ENCODE measurements around the gene AOAH.
"Not testable (repeated sequence)": the region's sequence is repeated elsewhere in the genome, so short reads cannot be mapped to it uniquely, and the experiment has no call there.

Gene AOAH

DNA sequence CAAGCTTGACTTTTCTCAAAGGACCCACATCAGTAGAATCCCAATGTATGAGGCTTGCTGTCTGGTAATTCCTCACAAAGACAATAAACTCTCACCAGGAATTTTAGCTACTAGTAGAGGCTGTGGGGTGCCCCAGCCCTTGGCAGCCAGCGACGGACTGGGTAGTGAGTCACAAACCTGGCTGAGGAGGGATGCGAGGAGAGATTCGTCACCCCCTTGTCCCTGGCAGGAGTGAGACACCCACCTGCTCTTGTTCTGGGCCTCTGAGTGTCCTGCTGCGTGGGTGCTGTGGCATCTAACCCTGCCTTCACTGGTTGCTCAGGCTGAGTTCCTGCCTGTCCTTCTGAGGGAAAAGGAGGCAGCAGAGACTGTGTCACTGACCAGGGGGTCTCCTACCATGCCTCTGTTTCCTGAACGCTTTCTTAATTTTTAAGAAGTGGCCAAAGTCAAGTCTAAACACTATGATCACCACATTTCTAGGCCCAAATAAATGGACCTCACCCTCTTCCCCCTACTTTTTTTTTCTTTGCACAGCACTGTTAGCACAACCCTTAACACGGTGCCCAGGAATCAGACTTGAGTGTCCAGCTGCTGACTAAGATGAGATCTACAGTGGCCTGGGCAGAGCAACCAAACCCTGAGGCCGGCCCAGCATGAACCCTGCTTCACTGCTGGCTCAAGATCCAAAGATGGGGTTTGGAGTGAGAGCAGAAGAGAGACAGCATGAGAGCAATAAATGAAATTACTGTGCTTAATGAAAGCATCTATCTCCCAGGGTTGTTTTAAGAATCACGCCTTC lies 188.2 kb downstream of the AOAH start:
- no peak for DNase-seq

DNA sequence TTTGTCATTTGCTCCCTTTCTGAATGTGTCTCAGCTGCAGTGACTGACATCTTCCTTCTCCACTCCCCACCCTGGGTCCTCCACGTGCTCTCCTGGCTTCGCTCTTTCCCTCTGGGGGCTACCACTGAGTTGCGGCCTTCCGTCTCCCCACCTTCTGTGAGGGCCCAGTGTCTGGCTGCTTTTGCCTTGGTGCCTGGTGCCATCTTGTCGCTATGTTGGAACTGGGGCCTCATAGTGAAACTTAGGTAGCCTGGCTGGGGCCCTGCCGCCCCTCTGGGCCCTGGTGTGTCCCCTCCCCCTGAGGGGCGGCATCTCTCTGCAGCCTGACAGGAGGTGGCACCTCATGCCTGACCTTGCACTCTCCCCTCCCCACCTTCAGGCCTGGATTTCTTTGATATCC lies 190.6 kb downstream of the AOAH start:
- DNase-seq = no peak

DNA sequence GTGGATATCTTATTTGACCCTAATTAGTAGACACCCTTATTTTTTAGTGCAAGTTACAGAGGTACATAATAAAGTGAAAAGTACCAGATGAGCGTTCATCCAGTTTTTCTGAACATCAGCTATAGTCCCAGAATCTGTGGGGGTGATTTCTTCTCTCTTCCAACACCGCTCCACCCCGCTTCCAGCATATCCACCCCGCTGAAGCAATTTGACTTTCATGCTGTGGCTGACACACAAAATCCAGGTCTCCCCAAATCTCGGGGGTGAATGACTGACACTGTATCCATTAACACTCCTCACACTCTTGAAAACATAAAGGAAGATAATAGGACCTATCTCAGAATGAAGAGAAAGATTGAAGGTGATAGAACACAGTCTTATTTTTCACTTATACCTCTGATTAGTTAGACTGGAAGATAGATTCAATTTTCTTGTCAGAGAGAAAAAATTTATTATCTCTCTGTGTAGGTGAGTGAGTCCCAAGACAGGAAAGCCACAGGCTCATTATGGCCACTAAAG lies 191.3 kb downstream of the AOAH start:
- DNase-seq = no peak

- no peak for DNase-seq
Measured at GRCh38 chr7:36531951-36532350, 192.3 kb downstream of the AOAH start.

DNA sequence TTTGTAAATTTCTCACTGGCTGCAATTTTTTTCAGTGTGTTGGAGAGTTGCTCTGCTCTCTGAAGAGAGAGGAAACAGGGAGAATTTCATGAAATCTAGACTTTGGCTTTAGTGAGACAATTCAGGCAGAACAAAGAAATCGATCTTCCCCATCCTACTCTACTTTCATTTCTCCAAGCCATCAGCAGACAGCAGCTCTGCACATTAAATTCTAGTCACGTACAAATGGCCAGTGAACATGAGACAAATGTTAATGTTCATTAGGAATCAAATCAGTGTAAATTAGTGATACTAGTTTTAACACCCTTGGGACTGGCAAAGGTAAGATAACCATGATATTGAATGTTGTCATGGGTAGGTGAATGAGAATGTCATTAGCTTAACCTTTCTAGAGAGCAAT lies 193.8 kb downstream of the AOAH start:
- DNase-seq = no peak

DNA sequence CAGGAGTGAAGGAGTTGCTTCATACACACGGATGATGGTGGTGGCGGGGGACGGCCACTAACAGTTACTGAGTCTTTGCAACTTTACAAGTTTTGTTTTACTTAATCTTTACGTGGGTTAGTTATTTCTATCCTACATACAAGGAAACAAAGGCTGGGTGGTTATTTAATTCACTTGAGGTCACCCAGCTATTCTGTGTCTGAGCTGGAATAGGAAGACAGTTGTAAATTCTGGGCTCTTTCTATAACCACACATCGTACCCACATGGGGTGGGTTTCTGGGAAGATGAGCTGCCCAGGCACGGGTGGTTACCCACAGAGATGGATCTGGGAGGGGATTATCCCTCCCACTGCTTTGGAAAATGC lies 196.8 kb downstream of the AOAH start:
- DNase-seq = peak in 1 of 5 experiments; percentile 37

- peak in 1 of 5 experiments; percentile 71 for DNase-seq
Measured at GRCh38 chr7:36526863-36527548, 197.3 kb downstream of the AOAH start.

DNA sequence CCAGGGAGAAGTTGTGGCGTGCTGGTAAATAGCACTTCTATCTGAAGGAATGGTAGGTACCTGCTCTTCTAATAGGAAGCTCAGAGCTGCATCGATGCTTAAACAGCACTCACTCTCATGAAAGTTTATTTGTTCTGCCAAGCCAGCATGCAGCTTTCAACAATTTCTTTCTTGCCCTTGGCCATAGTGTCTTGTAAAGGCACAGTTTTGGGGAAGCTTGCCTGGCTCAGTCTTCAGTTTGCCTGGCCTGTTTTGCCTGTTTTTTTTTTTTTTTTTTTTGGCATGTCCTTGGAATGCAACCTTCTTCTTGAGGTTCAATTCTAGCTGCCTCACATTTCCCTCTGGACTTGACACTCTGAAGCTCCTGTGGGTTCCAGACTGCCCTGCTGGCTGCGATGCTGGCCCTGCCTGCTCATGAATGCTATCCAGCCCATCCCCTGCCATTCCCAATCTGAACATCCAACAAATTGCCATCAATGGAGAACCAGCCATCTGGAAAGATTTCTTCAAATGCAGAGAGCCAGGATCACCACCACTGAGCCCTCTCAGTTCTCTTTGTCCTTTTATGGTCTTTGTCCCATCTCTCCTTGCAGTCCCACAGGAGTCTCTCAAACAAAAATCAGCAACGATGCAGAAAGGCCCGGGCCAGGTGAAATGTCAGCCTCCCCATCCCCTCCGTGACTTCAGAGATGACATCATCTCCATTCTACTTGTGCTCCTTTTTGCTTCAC lies 200.8 kb downstream of the AOAH start:
- DNase-seq = no peak

DNA sequence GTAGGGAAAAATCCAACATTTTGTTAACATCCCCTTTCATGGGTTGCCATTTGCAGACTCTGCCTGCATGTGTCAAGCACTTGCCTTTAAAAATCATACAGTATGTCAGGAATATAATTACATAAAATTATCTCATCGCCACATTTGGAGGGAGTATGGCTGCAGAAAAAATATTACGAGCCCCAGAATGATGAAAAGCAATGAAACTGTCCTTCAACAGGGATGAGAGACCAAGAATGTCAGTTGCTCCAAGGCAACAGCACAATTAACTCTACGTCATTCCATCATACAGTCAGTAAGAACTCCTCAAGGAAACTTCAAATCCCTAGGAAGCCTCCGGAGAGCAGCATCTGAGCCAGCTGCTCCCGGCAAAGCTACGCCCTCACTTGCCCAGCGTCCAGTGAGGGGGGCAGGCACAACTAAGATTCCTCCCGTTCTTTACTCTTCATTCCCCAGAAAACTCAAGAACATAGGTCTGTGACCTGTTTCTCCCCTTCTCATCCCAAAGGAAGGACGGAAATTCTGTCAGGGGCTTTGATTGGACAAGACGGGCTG lies 201.8 kb downstream of the AOAH start:
- no peak for DNase-seq

DNA sequence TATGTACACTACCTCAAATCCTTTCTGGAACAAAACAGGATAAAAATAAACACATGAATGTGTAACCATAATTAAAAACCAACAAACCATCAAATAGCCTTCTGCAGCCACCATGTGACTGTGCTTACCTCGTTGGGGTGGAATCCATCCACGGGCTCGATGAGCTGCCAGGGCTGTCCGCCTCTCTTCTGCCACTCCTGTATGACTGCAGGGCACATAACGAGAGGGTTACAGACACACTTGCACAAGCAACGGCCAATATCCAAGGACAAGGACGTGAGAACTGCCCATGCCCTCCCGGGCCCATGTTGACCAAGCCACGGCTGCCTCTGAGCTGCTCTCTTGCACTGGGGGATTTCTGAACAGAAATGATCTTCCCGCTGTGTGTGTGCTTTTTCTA lies 202.4 kb downstream of the AOAH start:
- no peak for DNase-seq

GRCh38 chr7:36521133-36521532 lies 203.2 kb downstream of the AOAH start:
- DNase-seq = no peak

GRCh38 chr7:36515847-36516246 lies 208.4 kb downstream of the AOAH start:
- peak in 1 of 5 experiments; percentile 44 for DNase-seq

DNA sequence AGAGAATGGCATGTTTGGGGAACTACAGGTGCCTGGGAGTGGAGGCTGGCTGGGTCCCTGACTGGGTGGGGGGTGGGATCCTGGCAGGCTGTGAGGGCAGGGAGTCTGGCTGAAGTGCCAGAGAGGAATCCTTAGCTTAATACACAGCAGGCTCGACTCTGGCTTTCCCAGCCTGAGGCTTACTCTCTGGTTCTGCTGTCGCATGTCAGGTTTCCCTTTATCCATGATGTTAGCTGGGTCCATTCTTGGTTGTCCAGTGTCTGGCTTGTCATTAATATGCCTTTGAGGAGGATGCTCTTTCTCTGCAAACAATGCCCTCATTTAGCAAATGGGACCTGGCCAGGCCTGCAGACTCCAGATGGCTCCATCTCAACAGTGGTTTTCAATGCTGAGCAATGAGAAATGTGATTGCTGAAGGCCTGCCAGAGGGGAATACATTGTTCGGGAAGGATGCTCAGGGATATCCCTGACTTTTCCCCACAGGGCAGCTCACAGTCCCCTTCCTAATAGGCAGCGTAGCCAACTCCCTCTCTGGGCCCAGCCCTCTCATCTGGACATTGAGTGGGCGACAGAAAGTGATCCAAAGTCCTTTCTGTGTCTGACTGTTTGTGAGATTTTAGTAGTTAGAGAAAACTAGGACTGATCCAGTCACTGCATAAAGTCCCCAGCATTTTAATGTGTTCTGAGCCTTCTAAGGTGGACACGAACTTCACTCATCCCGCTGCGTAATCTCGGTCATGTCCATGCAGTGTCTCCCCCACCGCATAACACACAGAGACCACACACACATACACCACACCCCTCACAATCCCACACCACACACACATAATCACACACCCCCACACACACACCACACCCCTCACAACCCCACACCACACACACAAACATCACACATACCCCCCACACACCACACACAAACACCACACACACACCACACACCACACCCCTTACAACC lies 209.7 kb downstream of the AOAH start:
- DNase-seq = no peak

DNA sequence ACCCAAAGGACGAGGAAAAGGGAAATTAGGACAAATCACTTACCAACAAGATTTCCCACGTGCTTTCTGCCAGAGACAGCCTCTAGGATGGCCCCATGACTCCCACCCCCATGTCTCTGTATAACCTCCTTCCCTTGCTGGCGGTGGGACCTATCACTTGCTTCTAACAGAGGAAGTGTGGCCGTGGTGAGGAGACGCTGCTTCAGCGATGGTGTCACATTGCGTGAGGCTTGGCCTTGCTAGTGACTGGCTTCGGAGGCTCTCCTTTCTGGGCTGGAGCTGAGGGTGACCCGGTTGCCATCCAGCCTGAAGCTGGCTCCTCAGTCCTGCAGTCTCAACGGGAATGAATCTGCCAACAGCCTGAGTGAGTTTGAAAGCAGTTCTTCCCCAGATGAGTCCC lies 210.9 kb downstream of the AOAH start:
- DNase-seq = no peak

DNA sequence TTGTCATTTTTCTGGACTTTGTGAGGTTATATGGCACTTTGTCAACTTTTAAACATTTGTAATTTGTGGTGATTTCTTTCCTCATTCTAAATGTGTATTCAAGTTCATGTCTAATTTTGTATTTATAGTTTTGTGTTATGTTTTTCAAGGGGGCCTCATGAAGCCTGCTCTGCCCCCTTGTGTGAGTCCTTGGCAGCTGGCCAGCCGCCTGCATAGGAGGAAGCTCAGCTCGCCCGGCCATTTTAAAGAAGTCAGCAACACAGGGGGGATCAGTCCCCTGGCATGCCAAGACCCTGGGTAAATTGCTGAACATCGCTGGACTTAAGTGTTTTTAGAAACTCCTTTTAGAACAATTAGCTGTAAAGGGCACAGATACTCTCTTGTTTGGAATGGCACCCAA lies 211.7 kb downstream of the AOAH start:
- DNase-seq = no peak

GRCh38 chr7:36509962-36510361 lies 214.3 kb downstream of the AOAH start:
- DNase-seq = no peak

DNA sequence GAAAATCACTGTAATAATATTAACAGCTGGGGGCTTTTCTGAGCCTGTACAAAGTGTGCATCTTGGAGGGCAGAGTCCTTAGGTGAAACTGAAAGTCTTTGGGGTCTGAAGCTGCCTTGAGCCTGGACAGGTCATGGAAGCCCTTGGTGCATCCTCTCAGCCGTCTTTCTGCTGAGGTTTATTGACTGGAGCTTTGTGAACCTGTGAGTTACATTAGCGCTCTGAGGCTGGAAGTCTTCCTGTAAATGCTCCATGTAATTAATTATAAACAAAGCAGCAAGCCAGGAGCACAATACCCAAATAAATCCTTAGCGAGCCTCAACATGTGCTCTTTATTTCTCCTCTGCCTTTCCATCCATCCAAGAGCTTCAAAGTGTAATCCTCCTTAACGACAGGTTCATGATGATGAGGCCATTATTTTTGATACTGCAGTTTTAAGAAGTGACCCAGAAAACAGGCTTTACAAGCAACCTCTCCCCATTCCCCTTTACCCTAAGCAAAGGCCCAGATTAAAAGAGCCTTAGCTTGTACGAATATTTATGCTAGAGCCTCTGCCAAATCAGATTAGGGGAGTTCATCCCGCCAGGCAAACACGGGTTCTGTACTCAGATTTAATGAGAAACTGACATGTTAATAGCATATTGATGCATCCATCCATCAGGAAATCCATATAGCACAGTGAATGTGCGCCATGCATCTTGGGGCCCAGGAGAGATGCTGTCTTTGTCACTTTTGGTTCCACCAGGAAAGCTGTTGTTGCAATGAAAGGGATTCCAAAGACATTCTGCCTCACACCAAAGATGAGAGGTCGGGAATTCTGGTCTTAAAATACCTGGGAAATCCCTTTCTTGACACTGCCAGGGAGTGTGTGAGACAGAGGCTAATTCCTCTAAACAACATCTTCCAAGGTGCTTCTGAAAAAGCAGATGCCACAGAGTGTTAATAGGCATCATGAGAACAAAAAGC lies 216.5 kb downstream of the AOAH start:
- DNase-seq = no peak

DNA sequence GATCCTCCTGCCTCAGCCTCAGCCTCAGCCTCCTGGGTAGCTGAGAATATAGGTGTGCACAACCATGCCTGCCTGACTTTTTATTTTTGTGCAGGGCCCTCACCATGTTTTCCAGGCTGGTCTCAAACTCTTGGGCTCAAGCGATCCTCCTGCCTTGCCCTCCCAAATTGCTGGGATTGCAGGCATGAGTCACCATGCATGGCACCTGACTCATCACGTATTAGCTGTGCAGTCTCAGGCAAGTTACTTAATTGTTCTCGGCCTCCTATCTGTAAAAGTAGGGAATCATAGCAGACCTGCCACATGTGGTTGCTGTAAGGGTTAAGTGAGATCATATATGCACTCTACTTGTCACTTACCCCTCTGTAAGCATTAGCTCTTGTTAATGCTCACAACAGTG lies 217.5 kb downstream of the AOAH start:
- DNase-seq = no peak

DNA sequence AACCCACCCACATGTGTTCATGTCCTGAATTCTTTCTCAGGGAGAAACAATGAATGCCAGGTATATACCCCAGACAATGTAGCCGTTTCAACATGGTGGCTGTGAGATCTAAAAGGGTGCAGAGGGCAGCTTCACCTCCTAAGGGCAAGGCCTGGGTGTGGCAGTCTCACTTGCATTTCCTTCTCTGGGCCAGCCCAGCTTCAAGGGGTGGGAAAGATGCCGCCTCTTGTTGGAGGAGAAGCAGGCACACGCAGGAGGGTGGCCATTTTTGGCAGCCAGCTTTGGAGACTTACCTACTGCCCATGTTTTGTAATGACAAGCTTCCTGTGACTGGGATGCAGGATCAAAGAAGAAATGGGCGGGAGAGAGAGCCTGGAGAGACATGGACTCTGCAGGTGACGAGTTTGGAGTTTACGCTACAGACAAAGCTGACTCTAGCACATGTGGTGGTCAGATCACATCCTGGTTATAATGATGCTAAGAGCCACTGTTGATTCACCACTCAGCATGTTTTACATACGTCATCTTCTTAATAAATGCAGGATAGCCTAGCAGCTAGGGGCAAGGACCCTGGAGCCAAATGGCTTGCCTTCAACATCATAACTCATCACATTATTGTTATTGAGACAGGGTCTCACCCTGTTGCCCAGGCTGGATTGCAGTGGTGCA lies 218.0 kb downstream of the AOAH start:
- DNase-seq = no peak

GRCh38 chr7:36504617-36505016 lies 219.7 kb downstream of the AOAH start:
- not testable (repeated sequence) for DNase-seq

Measured in T-helper 2 cell (primary cell).